Common myeloid progenitor, CD34-positive (primary cell): ENCODE measurements around the gene GPX4.

ENCODE experiments used
- CTCF ChIA-PET: fragments of 350-600 bp; sonication (Branson Sonifier 250); formaldehyde crosslinking; loops from one replicate; lab custom pipeline; 2021; ENCODE audit warnings: antibody characterized with exemption; lab: Charles Lee
- POLR2A ChIA-PET: fragments of 350-600 bp; sonication (Branson Sonifier 250); formaldehyde crosslinking; loops from one replicate; lab custom pipeline; 2021; ENCODE audit warnings: antibody characterized with exemption; lab: Charles Lee
- DNase-seq, 3 donors: peaks; one replicate each; pipeline versions ENCODE4 v3.0.0 to v3.0.0-alpha.2; 2013
- H3K27ac ChIP-seq, 2 experiments: 1 replicate in 1 of 2; 2 replicates in 1 of 2; pipeline ENCODE4 v1.7.0; 2013; ENCODE audit warnings: inconsistent platforms in 2 of 2, low read length in 2 of 2, mild to moderate bottlenecking in 2 of 2, low read depth in 1 of 2, moderate library complexity in 1 of 2; ENCODE audit not compliant: severe bottlenecking in 2 of 2, insufficient read depth in 1 of 2, poor library complexity in 1 of 2
- H3K27me3 ChIP-seq, 5 experiments: replicated peaks in 2 of 5; 1 replicate in 3 of 5; 2 replicates in 2 of 5; pipeline versions ENCODE4 v1.6.1 to v1.7.0; 2013; ENCODE audit warnings: low read length in 4 of 5, mild to moderate bottlenecking in 2 of 5, moderate library complexity in 2 of 5, inconsistent platforms in 1 of 5; ENCODE audit not compliant: insufficient read depth in 5 of 5, control insufficient read depth in 4 of 5
- H3K36me3 ChIP-seq, 4 experiments: 1 replicate in 2 of 4; 2 replicates in 2 of 4; pipeline versions ENCODE4 v1.6.1 to v1.7.0; 2013; ENCODE audit warnings: low read length in 3 of 4, control low read depth in 1 of 4, mild to moderate bottlenecking in 1 of 4; ENCODE audit not compliant: control insufficient read depth in 4 of 4, insufficient read depth in 4 of 4
- H3K4me1 ChIP-seq, 4 experiments: 1 replicate in 3 of 4; 2 replicates in 1 of 4; pipeline versions ENCODE4 v1.6.1 to v1.7.1; 2013; ENCODE audit warnings: low read length in 3 of 4, mild to moderate bottlenecking in 3 of 4, control low read depth in 1 of 4, inconsistent platforms in 1 of 4, moderate library complexity in 1 of 4; ENCODE audit not compliant: control insufficient read depth in 4 of 4, insufficient read depth in 4 of 4; ENCODE audit errors: control extremely low read depth in 1 of 4
- H3K4me3 ChIP-seq, 7 experiments: 1 replicate in 4 of 7; 2 replicates in 3 of 7; pipeline versions ENCODE4 v1.5.1 to v1.7.0; 2013; ENCODE audit warnings: mild to moderate bottlenecking in 7 of 7, low read length in 6 of 7, moderate library complexity in 6 of 7, inconsistent platforms in 2 of 7, low read depth in 2 of 7, control low read depth in 1 of 7; ENCODE audit not compliant: insufficient read depth in 4 of 7, control insufficient read depth in 1 of 7; ENCODE audit errors: extremely low read depth in 1 of 7
- H3K9me3 ChIP-seq, 5 experiments: 1 replicate in 4 of 5; 2 replicates in 1 of 5; pipeline versions ENCODE4 v1.6.1 to v1.7.1; 2013; ENCODE audit warnings: low read length in 4 of 5, mild to moderate bottlenecking in 2 of 5, inconsistent platforms in 1 of 5, low read depth in 1 of 5, moderate library complexity in 1 of 5; ENCODE audit not compliant: control insufficient read depth in 4 of 5, insufficient read depth in 2 of 5; ENCODE audit errors: control extremely low read depth in 1 of 5
- WGBS: methylation state at CpG from one replicate; pipeline ENCODE4 v1.1.5; 2013; ENCODE audit not compliant: insufficient coverage; 5-methylcytosine and 5-hydroxymethylcytosine counted together

The GPX4 gene

GRCh38 chr19:1060689-1061088 lies 43.1 kb upstream of the GPX4 start:
- Histone ChIP-seq H3K36me3 (peaks cover 0 to 30% (median 22%) of the 10 kb centered on the region in 4 experiments), H3K4me3 (no peak overlapping the region), H3K27me3 (no peaks in the 10 kb centered on the region), H3K4me1 (peaks cover 0 to 14% (median 10%) of the 10 kb centered on the region in 4 experiments), H3K27ac (no peak overlapping the region), H3K9me3 (peaks cover 0 to 38% (median 32%) of the 10 kb centered on the region in 5 experiments)
- ChIA-PET POLR2A (no interaction called here), CTCF (interaction anchor here (0.6 to 0.7 kb wide), 3 partner anchors 60 to 197 kb away, joined by 3 read pairs; partner anchors contain the start of gene GRIN3B)
- no peak for DNase-seq
- WGBS = 93% methylated on average over 5 of the region's 5 CpGs

- H3K4me1 ChIP-seq = peaks cover 0 to 27% (median 21%) of the 10 kb centered on the region in 4 experiments
- peaks cover 0 to 18% (median 10%) of the 10 kb centered on the region in 4 experiments for H3K36me3 ChIP-seq
- DNase-seq = no peak
- POLR2A ChIA-PET = no interaction called here
- peaks cover 0 to 26% (median 19%) of the 10 kb centered on the region in 5 experiments for H3K9me3 ChIP-seq
- H3K27ac ChIP-seq = no peak overlapping the region
- no peak overlapping the region for H3K4me3 ChIP-seq
- 98% methylated on average over 20 of the region's 20 CpGs for WGBS
- H3K27me3 ChIP-seq = no peaks in the 10 kb centered on the region
- CTCF ChIA-PET = no interaction called here
Measured at GRCh38 chr19:1061987-1062386, 41.8 kb upstream of the GPX4 start.

GRCh38 chr19:1062387-1063029 lies 41.3 kb upstream of the GPX4 start:
- 97% methylated on average over 14 of the region's 17 CpGs for WGBS
- DNase-seq = no peak
- H3K4me1 ChIP-seq = peaks cover 0 to 31% (median 22%) of the 10 kb centered on the region in 4 experiments
- H3K36me3 ChIP-seq = peaks cover 0 to 16% (median 8%) of the 10 kb centered on the region in 4 experiments
- H3K27ac ChIP-seq = no peak overlapping the region
- peaks cover 0 to 21% (median 14%) of the 10 kb centered on the region in 5 experiments for H3K9me3 ChIP-seq
- H3K4me3 ChIP-seq = no peak overlapping the region
- ChIA-PET CTCF (no interaction called here), POLR2A (no interaction called here)
- H3K27me3 ChIP-seq = no peaks in the 10 kb centered on the region

- no peak overlapping the region for H3K27ac ChIP-seq
- CTCF ChIA-PET = interaction anchor here (0.6 to 3.8 kb wide), 5 partner anchors 10 to 50 kb away, joined by 3 to 18 read pairs (median 4); partner anchors contain the start of gene ABCA7
- POLR2A ChIA-PET = no interaction called here
Measured at GRCh38 chr19:1063030-1063908, 40.5 kb upstream of the GPX4 start.

GRCh38 chr19:1063909-1064660 lies 39.7 kb upstream of the GPX4 start:
- CTCF ChIA-PET = interaction anchor here (0.6 to 4.9 kb wide), 18 partner anchors 7 to 158 kb away, joined by 3 to 34 read pairs (median 4); partner anchors contain the start of gene ABCA7
- peaks cover 0 to 3% (median 3%) of the 10 kb centered on the region in 4 experiments for H3K36me3 ChIP-seq
- no peak for DNase-seq
- 93% methylated on average over 27 of the region's 37 CpGs for WGBS
- H3K9me3 ChIP-seq = peaks cover 0 to 5% (median 0%) of the 10 kb centered on the region in 5 experiments
- peaks cover 0 to 42% (median 35%) of the 10 kb centered on the region in 4 experiments for H3K4me1 ChIP-seq
- POLR2A ChIA-PET = interaction anchor here (1.3 to 1.5 kb wide), 3 partner anchors 23 to 37 kb away, joined by 3 to 5 read pairs (median 4); no protein-coding TSS in a partner anchor
- no peak overlapping the region for H3K4me3 ChIP-seq
- H3K27me3 ChIP-seq = no peaks in the 10 kb centered on the region
- no peak overlapping the region for H3K27ac ChIP-seq

More at GRCh38 chr19:1063030-1063908, 40.5 kb upstream of the GPX4 start:
- Histone ChIP-seq H3K27me3 (no peaks in the 10 kb centered on the region), H3K4me1 (peaks cover 0 to 34% (median 27%) of the 10 kb centered on the region in 4 experiments), H3K9me3 (peaks cover 0 to 13% (median 7%) of the 10 kb centered on the region in 5 experiments), H3K36me3 (peaks cover 0 to 10% (median 7%) of the 10 kb centered on the region in 4 experiments), H3K4me3 (no peak overlapping the region)
- WGBS = 90% methylated on average over 18 of the region's 37 CpGs
- DNase-seq = peak; percentile 61 to 72 (median 67)
